GM18951 (cell line): ENCODE results near the gene SLC8B1.
"Not testable (repeated sequence)": the region's sequence is repeated elsewhere in the genome, so short reads cannot be mapped to it uniquely, and the experiment has no call there.

Experiments used
- POLR2A ChIP-seq: IDR thresholded peaks from 4 replicates; pipeline ENCODE4 v1.6.1; 2011; ENCODE audit warnings: mild to moderate bottlenecking; ENCODE audit not compliant: insufficient read length, insufficient read depth; ENCODE audit errors: extremely low read depth
- in situ Hi-C: fragments of 300-500 bp; cut with MboI; formaldehyde crosslinking; loops from one replicate; pipeline ENCODE4 v1.12.0; 2022; ENCODE audit warnings: low sequenced_read_pairs, mixed read lengths, inconsistent platforms; ENCODE audit not compliant: unreplicated experiment

Gene SLC8B1

DNA sequence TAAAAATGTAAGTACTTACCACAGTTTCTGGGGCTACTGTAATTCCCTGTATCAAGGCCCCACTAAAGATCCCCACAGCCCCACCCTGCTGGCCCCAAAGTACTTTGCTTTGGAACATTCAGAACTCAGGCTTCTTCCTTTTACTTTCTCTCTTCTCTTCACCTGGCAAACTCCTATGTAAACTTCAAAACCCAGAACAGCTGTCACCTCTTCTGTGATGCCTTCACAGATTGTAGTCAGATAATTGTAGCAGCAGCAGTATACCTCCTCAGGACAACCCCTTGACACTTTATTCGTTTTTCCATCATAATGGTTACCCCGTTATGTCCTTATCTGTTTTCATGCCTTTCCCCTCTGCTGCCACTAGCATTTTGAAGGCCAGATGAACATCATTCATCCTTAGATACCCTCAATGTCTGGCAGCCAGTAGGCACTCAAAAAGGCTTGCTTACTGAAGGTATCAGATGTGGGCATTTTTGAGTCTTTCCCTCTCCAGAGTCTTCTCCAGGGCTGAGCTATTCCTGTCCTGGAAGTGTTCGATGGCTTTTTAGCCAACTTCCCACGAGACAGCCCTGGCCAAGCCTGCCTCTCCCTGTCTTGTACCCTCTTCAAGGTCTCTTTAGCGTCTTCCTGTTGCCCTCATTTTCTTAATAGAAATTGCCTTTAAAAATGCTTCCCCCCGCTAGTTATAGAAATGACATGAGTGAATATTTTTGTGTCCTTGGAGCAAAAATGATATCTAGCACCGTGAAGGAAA lies 30.9 kb upstream of the SLC8B1 start:
- in situ Hi-C loops, result no loop called here
- no peak for TF ChIP-seq POLR2A

DNA sequence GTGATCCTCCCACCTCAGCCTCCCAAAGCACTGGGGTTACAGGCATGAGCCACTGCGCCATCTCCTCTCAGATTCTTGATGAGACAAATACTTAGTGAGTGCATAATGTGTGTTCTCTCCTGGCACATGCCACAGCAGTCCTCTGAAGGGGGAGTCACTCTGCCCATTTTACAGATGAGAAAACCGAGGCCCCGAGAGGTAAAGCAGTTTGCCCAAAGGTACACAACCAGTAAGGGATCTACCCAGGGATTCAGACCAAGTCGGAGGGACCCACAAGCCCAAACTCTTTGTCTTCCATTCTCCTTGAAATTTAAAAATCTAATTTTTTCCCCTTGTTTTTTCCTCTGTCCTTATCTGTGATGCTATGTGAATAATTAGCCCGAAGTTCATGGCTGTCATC lies 29.8 kb upstream of the SLC8B1 start:
- TF ChIP-seq POLR2A, result no peak
- in situ Hi-C loops, result no loop called here

DNA sequence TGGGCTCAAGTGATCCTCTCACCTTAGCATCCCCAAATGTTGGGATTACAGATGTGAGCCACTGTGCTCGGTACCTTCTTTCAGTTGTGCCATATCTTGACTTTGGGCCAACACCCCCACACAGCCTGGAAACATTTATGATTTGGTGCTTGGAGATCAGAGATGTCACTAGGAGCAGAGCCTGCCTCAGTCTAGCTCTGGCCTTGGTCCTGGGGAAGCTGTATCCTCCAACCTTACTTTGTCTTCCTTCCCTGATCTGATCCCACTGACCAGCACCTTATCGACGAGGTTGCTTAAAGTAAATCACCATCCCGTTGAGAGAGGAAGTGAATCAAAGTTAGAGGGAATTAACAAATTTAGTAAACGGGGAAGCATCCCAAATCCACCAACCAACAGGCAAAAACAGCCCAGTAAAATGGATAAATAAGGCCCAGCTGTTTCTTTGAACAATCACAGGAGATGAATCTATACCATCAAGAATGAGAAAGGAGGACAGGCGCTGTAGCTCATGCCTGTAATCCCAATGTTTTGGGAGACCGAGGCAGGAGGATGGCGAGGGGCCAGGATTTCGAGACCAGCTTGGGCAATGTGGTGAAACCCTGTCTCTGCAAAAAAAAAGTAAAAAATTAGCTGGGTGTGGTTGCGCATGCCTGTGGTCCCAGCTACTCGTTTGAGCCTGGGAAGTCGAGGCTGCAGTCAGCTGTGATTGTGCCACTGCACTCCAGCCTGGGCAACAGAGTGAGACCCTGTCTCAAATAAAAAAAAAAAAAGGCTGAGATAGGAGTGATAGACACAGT lies 26.9 kb upstream of the SLC8B1 start:
- in situ Hi-C loops, result no loop called here
- TF ChIP-seq POLR2A, result no peak

DNA sequence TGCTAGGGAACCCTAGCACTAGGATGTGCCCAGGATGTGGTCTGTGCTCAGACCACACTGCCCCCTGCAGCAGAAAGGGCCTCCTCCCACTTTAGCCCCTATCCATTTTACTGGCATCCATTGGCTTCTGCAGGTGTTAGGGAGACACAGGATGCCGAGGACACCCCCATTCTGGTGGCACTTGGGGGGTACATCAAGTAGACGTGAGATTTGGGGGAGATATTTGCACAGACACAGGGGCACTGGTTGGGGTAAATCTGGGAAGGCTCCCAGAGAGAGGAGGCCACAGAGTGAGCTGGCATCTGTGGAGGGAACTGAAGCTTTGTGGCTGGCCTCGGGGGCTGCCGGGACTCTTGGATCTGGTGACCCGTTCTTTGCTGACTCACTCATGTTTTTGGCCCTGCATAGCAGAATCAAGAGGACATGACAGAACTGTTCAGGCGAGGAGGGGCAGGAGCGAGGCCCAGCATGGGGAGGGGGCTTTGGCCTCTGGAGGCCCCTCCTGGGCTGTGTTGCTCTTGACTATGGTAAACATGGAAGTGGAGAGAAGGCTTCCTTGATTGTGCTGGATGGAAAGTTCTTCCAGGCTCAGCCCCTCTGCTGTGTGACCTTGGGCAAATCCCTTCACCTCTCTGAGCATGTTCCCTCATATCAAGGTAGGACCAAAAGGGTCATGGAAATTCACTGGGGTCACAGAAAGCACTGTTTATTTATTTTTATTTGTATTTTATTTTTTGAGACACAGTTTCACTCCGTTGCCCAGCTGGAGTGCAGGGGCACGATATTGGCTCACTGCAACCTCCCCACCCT lies 25.2 kb upstream of the SLC8B1 start:
- in situ Hi-C loops, result no loop called here
- no peak for TF ChIP-seq POLR2A

DNA sequence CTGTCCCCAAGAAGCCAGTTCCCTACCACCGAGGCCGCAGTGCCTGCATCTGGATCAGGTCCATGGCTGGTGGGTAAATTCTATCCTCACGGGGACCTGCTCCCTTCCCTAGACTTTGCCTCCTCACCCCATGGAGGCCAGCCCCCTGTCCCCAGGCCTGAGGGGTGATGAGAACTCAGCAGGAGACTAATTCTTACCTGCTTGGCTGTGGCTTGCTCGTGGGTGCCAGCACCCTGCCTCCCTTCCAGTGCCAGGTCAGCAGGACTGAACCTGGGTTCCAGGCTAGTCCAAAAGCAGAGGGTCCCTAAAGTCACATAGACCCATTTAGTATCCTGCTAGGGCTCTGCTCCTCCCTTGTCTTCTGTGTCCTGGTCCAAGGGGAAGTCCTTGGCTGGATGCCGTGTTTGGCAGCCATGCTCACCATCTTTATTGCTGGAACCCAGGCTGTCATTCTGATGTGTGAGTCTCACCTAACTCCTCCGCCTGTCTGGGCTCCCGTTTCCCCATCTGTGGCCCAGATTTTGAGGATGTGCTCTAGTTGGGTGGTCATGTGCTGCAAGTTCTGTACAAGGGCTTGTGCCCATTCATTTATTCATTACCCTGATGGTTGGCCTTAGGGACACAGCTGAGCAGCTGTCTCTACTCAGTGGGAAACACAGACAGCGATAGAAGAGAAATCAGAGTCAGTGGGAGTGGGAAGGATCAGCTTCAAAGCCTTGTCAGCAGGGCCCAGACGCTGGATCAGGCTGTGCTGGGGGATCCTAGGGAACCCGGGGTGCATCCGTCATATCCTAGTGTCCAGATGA lies 24.4 kb upstream of the SLC8B1 start:
- in situ Hi-C loops, result no loop called here
- TF ChIP-seq POLR2A, result no peak

GRCh38 chr12:113358381-113359132 lies 23.6 kb upstream of the SLC8B1 start, which contains the start of gene PLBD2:
PLBD2 (plus strand) TSS chr12:113358587; CDS start chr12:113358601, 14 bp downstream.
- TF ChIP-seq POLR2A, result peak; percentile 70
- in situ Hi-C loops, result no loop called here

GRCh38 chr12:113354192-113354591 lies 19.3 kb upstream of the SLC8B1 start:
- in situ Hi-C loops, result not testable (repeated sequence)

DNA sequence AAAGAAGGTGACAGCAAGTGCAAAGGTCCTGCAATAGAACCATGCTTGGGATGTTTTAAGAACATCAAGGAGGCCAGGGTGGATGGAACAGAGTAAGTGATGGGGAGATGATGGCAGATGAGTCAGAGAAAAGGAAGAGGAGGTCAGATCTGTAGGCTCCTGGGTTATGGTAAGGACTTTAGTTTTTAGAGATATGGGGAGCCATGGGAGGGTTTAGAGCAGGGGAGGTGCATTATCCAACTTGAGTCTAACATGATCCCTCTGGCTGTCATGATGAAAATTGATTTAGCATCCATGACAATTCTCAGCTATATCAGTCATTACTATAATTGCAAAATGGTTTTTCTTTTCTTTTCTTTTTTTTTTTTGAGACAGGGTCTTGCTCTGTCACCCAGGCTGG lies 16.2 kb upstream of the SLC8B1 start:
- no peak for TF ChIP-seq POLR2A
- in situ Hi-C loops, result no loop called here

DNA sequence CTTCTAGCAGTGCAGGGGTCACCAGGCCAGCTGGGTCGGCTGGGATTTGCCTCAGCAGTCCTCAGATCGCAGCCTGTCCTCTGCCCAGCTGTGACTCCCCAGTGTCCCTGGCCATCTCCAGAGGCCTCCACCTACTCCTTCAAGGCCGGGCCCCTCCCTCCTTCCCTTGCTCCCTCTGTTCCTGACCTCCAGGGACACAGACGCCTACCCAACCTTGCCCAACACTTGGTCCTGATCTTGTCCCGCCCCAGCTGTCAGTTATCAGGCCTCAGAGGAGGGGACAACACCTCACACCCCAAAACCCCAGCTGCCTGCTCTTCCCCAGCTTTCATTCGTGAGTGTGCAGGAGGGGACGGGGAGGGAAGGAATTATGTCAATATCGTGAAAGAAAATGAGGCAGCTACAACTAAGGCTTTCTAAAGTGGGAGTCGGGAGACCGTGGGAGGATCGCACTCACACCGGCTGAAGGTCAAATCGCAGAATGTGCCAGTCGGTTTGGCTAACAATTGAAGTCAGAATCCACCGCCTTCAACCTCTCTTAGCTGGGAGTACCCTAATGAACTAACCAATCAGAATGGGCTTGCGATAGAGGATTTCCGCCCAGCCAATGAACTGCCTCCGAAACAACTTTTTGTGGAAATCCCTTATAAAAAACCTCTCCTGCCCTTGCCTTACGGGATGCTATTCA lies 14.1 kb upstream of the SLC8B1 start:
- no peak for TF ChIP-seq POLR2A
- in situ Hi-C loops, result no loop called here

GRCh38 chr12:113347892-113348291 lies 13.0 kb upstream of the SLC8B1 start:
- no peak for TF ChIP-seq POLR2A
- in situ Hi-C loops, result no loop called here

DNA sequence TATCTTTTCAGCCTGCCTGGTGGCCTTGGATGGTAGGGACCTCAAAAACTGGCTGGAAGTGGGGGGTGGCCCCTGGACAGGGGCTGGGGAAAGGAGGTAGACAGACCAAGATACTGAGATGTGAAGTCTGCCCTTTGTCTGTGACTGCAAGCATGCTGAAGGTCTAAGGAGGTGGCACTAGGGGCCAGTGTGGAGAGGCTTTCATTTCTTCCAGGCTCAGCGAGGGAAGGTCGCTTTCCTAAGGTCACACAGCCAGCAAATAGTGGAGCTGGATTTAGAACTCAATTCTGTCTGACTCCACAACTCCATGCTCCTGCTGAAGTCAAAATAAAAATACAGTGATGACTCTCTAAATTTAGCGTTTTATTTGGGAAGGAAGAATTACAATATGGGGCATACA lies 12.2 kb upstream of the SLC8B1 start:
- in situ Hi-C loops, result no loop called here

More for the DNA sequence above, 12.2 kb upstream of the SLC8B1 start:
- TF ChIP-seq POLR2A, result no peak
